Activated CD4-positive, CD25-positive, alpha-beta regulatory T cell (primary cell): ENCODE data around the gene CCDC3.
"Not testable (repeated sequence)": the region's sequence is repeated elsewhere in the genome, so short reads cannot be mapped to it uniquely, and the experiment has no call there.

Source experiments
- DNase-seq, 4 experiments: peaks; one replicate each; lab custom pipeline; 2025; lab: John Stamatoyannopoulos, UW

CCDC3 gene

DNA sequence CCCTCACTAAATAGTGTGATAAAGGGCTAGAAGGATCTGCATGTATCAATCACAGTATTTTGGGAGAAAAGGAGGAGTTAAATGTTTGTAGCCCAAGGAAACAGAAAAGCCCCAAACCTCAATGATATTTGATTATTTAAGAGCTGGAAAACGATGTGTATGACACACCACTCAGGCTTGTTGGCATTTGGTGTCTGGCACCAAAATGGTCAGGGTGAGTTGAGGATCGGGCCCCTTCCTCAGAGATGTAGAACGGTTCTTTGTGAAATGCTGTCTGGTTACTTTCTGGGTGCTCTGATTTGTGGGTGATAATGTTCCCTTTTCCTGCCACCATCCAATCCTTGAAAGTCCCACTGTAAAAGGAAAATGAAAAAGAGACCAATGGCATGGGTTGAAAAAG lies 113.7 kb downstream of the CCDC3 start:
- DNase-seq = no peak

DNA sequence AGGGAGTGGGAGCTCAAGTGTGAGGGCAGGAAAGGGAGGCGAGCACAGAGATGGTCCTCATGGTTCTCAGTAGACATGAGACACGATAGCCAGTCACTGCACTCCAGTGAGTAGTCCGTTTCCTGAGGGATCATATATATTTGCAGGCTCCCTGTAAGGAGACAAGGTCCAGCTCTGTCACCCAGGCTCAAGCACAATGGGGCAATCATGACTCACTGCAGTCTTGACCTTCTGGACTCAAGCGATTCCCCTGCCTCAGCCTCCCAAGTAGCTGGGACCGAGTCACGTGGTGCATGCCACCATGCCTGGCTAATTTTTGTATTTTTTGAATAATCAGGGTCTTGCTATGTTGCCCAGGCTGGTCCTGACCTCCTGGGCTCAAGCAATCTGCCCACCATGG lies 116.7 kb downstream of the CCDC3 start:
- no peak for DNase-seq

DNA sequence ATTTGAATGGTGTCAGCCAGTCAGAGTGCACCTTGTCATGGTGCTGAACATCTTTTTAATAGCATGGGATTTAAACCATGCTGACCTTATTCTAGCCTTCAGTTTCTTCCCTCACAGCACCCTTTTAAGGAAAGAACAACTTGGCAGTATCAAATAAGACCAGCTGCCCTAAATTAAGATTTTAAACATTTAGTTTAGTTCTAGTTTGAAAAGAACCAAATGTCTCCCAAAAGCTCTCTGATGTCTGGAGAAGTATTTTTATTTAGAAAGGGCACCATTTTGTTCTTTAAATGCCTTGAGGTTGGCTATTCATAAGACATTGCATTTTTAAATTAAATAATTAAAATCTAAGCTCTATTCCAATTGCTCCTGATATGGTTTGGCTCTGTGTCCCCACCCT lies 121.1 kb downstream of the CCDC3 start:
- DNase-seq = no peak

DNA sequence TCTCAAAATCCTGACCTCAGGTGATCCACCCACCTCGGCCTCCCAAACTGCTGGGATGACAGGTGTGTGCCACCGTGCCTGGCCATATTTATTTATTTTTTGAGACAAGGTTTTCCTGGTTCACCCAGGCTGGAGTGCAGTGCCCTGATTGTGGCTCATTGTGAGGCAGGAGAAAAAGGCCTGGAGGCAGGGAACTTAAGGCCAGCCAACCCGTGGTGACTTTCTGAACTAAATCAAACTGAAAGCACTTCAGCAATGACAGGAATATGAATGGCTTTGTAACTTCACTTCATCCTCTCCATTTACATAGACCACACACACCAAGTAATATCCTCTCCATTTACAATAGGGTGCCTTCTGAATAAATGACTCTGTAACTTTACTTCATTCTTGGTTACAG lies 124.4 kb downstream of the CCDC3 start:
- DNase-seq = no peak

DNA sequence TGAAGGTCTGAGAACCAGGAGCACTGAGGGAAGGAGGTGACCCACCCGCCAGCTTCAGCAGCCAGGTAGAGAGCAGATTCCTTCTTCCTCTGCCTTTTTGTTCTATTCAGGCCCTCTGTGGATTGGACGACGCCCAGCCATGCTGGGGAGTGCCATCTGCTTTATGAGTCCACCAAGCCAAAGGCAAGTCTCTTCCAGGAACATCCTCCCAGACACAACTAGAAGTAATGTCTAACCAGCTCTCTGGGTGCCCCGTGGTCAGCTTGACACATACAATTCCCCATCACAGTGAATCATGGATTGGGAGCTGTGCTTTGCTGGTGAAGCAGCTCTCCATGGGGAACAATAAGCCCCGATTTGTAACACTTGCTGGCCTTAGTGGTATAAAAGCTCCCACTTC lies 125.2 kb downstream of the CCDC3 start:
- no peak for DNase-seq

DNA sequence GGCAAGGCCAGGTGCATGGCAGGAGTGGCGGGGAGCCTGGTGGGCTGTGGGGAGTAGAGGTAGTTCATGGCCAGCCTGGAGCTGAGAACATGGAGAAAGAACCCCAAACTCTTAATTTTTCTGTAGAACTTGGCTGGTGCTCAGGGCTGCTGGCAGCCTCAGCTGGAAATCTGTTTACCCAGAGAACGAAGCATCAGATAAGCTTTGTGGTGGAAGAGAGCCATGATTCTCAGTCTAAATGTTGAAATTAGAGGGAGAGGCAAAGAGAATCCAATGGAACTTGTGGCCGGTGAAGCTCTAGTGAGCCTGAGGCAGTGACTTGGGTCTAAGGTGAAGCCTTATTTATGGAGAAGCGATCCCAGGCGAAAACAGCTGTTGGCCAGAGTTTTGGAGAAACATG lies 126.4 kb downstream of the CCDC3 start:
- no peak for DNase-seq

DNA sequence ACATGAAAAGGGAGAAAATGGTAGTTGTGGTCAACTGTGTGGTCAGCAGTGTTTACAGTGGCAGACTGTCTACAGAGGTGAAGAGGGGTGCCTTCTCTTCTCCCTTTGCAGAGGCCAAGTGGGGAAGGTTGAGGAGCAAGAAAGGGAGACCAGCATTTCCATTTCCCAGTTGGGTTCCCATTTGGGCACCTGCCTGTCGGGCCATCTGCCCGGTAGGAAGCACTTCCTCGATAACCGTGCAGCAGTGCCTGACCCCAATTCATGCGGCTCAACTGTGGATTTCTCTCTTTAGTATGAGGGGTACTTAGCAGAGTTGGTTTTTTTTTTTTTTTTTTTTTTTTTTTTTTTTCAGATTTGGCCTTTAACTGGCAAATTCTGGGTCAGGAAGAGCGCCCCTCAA lies 127.0 kb downstream of the CCDC3 start:
- no peak for DNase-seq

DNA sequence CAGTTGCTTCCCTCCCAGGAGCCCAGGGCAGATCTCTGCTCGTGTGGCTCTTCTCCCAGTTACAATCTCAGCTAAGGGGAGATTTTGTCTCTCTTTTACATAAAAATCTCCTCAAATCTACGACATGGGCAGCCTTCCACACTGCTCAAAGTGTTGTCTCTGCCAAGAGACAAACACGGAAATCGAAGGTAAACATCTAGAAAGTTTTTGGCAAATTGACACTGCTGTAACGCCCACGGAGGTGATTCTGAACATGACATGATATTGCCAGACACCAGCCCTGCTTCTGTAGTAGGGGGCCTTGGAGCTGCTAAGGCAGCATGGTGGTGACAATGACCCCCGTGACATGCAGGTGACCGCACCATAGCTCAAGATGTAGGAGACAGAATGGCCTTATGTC lies 128.3 kb downstream of the CCDC3 start:
- no peak for DNase-seq

DNA sequence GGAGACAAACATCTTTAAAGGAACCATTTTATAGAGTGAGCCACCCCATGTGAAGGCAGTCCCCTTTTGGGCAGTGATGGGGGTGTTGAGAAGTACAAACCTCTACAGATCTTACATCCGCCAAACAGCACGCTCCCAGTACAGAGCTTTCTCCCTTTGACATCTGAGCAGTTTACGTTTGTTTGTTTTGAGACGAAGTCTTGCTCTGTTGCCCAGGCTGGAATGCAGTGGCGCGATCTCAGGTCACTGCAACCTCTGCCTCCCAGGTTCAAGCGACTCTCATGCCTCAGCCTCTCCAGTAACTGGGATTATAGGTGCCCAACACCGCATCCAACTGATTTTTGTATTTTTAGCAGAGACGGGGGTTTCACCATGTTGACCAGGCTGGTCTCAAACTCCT lies 128.9 kb downstream of the CCDC3 start:
- no peak for DNase-seq

DNA sequence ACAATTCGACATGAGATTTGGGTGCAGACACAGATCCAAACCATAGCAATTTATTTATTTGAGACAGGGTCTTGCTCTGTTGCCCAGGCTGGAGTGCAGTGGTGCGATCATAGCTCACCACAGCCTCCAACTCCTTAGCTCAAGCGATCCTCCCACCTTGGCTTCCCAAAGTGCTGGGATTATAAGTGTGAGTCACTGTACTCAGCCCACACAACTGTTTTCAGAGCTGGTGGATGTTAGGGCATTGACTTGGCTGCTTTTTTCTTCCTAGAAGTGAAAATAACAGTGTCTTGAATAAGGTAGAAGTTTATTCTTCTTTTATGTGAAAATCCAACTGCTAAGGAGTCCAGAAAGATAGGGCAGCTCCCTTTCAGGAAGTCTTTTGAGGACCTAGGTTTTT lies 132.1 kb downstream of the CCDC3 start:
- no peak for DNase-seq

DNA sequence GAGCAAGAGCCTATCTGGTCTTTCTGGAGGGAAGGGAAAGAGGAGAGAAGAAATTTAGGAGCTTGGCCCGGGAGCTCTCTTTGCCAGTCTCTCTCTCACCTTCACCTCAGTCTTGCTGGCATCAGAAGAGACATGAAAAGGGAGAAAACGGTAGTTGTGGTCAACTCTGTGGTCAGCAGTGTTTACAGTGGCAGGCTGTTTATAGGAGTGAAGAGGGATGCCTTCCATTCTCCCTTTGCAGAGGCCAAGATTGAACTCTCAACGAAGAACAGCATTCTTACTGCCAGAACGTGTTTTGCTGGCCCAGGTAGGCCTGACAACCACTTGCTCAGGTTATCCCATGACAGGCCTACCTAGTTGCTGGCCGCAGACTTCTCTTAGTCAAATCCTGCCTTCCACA lies 133.3 kb downstream of the CCDC3 start:
- no peak for DNase-seq

DNA sequence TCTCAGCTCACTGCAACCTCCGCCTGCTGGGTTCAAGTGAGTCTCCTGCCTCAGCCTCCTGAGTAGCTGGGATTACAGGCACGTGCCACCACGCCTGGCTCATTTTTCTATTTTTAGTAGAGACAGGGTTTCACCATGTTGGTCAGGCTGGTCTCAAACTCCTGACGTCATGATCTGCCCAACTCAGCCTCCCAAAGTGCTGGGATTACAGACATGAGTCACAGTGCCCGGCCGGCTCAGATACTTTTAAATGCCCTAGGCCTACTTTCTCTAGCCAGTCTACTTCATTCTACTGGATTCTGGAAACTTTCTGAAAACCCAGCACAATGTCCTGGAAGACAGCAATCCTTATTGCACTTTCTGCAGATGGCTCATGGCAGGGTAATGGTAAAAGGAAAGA lies 136.0 kb downstream of the CCDC3 start:
- not testable (repeated sequence) for DNase-seq

DNA sequence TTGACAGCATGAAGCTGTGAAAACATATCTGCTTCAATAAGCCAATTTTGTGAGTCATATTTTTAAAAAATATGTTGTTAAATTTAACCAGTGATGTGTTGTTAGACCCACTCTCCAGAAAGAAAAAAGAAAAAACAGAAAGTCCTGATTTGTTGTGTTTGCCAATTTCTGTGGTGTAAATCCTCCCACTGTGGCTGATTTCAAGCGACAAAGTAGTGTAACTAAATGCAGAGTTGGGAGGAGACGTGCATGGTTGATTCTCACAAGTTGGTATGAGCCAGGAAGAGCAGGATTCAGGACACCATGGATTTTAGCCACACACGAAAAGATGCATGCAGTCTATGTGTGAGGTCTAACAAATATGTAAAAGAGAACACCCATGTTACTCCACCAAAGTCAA lies 139.1 kb downstream of the CCDC3 start:
- no peak for DNase-seq

DNA sequence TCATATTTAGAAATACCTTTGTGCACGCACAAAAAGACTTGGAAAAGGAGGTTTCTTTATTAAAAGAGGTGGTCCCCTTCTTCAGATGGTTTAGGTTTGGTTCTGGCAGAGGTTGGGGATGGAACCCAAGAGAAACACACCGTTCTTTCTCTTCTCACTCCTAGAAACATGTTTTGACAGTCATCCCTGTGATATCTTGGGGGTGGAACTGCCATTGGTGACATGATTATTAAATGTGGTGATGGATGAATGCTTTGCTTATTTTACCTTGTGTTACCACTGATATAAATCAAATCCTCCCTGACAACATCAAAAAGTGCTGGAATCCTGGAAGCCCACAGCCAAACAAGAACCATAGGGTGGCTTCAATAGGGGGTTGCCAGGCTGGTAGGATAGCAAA lies 146.5 kb downstream of the CCDC3 start:
- DNase-seq = no peak

DNA sequence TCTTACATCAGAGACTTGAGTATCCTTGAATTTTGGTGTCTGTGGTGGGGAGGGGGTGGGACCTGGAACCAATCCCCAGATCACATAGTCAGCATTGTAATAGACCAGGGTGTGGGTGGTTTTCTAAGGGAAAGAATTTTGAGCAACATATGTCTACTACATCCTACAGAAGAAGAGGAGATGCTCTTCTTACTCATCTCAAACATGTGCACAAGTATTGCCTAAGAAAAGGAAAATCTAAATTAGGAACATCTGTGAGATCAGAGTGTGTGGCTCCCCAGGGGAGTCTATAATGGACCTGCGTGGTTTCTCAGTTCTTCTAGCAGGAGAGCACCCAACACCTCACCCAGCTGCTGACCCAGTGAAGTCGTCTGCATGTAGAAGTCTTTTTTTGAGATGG lies 148.8 kb downstream of the CCDC3 start:
- no peak for DNase-seq

DNA sequence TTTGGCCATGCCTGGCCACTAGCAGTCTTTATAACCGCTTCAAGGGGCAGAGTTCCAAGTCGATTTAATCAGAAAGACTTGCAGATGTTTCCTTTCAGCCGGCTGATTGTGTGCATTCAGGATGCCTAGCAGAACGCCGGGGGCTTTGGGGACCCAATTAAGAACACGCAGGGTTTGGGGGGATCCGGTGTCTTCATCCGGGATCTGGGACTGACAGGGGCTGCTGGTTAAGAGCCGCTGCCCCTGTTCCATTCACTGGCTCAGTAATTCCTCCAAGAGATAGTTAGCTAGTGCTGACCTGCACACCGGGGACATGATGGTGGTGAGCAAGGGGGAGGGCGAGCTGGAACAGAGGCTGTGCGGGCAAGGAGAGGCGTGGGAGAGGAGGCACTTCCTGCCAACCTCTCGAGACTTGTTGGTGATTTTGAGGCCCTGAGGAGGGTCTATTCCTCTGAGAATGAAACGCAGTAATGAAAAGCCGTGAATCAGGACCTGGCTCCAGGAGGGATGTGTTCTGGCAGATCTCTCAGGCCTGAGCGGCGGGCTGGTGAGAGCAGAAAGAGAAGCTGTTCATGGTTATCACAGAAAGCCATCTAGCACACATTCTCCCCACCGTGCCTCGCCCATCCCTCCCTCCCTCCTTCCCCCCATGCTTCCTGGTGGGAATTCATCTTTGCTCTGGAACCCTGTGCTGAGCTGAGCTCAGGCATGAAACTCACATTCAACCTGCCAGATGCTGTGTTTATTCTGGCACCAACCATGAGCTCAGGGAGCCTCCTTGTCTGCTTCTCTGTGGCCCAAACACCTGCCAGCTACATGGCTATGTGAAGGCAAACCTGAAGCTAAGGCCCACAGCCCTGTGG lies 152.0 kb downstream of the CCDC3 start:
- DNase-seq = no peak

DNA sequence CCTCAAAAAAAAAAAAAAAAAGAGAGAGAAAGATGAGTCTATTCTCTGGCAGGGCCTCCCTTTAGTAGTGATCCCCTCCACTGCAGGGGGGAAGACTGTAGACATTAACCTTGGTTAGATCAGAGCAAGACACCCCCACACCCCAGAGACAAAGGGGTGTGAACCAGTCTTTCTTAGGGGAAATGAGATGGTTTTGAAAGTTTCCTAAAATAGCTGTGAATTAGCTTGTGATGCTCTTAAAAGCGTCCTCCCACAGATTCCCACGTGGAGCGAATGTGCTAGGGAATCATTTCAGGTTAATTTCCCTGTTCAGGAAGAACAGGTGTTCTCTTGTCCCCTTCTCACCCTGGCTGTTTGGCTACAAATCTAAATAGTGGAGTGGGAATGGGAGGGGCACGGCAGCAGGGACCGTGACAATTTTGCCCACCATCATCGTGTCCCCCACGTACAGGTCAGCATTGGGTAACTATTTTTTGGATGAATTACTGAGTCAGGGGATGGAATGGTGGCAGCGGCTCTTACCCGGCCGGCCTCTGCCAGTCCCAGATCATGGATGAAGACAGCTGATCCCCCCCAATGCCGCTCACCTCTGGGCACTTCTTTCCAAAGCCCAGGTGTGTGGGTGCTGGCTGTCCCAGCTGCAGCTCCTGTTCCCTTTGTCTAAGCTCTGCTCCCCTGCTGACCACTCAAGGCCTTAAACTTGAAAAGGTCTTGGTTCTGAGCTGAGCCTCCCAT lies 152.9 kb downstream of the CCDC3 start:
- DNase-seq = no peak

DNA sequence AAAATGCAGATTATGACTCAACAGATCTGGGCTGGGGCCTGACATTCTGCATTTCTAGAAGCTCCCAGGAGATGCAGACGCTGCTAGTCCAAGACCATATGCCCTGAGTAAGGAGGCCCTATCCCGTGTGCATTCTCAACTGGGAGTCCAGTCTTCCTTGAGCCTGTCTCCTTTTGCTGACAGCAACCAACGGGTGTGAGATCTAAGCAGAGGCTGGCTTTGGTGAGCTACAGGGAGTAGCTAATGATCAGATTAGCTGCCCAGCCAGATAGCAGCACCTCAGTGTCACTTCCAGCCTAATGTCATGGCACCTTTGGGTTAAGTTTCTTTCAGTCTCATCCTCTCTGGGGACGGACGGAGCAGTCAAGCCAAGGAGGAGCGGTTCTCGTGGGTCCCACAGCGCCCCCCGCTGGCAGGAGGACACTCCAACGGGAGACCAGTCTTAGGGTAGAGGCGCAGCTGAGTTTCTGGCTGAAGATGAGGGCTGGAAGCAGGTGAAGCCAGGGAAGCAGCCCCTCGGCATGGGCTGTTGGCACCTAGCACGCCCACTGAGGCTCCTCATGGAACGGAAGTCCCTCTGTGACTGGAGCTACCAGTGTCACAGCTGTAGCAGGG lies 154.0 kb downstream of the CCDC3 start:
- DNase-seq = no peak

DNA sequence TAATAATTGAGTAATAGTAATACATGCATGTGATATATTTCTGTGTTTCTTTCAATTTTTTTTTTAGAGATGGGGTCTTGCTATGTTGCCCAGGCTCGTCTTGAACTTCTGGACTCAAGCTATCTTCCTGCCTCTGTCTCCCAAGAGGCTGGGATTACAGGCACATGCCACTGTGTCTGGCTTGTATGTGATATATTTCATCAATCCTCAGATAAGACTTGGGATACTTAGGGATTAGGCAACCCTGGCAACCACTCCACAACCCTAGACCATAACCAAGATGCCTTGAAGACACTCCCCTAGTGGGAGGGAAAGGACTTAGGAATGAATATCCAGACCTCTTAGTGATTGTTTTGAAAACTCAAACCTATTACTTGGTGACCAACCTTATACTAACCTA lies 154.8 kb downstream of the CCDC3 start:
- no peak for DNase-seq
